T47D (cell line): ENCODE results near the gene TRIAP1.

Experiments used
- DNase-seq, 2 experiments: peaks; one replicate each; pipeline versions ENCODE4 v3.0.0 to v3.0.0-alpha.2; 2011 to 2012; ENCODE audit warnings: low read depth in 1 of 2, low spot score in 1 of 2
- JUND ChIP-seq: IDR thresholded peaks from 2 replicates; pipeline ENCODE4 v1.6.1; 2012; ENCODE audit warnings: low read depth
- in situ Hi-C: cut with HindIII; loops from 2 replicates; pipeline ENCODE4 v1.10.0; 2016; ENCODE audit warnings: low sequenced_read_pairs, low pct_unique_long_range_greater_than_20kb

The TRIAP1 gene

GRCh38 chr12:120437735-120438494 lies 8.3 kb downstream of the TRIAP1 start, which contains the start of gene COX6A1:
Gene COX6A1, plus strand, starts transcription at chr12:120438113. Its CDS starts 14 bp downstream, at chr12:120438127.
- in situ Hi-C loops, result no loop called here
- peak; percentile 98 to 100 for DNase-seq
- TF ChIP-seq JUND, result no peak

GRCh38 chr12:120432772-120433525 lies 13.2 kb downstream of the TRIAP1 start:
- DNase-seq, result no peak
- in situ Hi-C loops, result no loop called here
- no peak for TF ChIP-seq JUND

GRCh38 chr12:120429368-120429767 lies 16.8 kb downstream of the TRIAP1 start:
- DNase-seq, result no peak
- in situ Hi-C loops, result no loop called here
- no peak for TF ChIP-seq JUND

- no peak for TF ChIP-seq JUND
- in situ Hi-C loops, result no loop called here
- no peak for DNase-seq
Measured at GRCh38 chr12:120428597-120429229, 17.5 kb downstream of the TRIAP1 start.

GRCh38 chr12:120425797-120426196 lies 20.4 kb downstream of the TRIAP1 start:
- in situ Hi-C loops, result no loop called here
- TF ChIP-seq JUND, result no peak
- no peak for DNase-seq

GRCh38 chr12:120422892-120423456 lies 23.2 kb downstream of the TRIAP1 start:
- in situ Hi-C loops, result no loop called here
- no peak for DNase-seq
- TF ChIP-seq JUND, result no peak

GRCh38 chr12:120421701-120422100 lies 24.5 kb downstream of the TRIAP1 start:
- no peak for TF ChIP-seq JUND
- DNase-seq, result peak in 1 of 2 experiments; percentile 58
- in situ Hi-C loops, result no loop called here

- DNase-seq, result no peak
- in situ Hi-C loops, result no loop called here
- TF ChIP-seq JUND, result no peak
Measured at GRCh38 chr12:120417917-120418580, 28.1 kb downstream of the TRIAP1 start.

GRCh38 chr12:120416490-120417216 lies 29.5 kb downstream of the TRIAP1 start:
- DNase-seq, result no peak
- no peak for TF ChIP-seq JUND
- in situ Hi-C loops, result no loop called here

- DNase-seq, result no peak
- no peak for TF ChIP-seq JUND
- in situ Hi-C loops, result no loop called here
Measured at GRCh38 chr12:120413901-120414695, 32.1 kb downstream of the TRIAP1 start.

GRCh38 chr12:120412421-120412820 lies 33.8 kb downstream of the TRIAP1 start:
- DNase-seq, result no peak
- in situ Hi-C loops, result no loop called here
- TF ChIP-seq JUND, result no peak
